Choroid plexus epithelial cell (primary cell): ENCODE measurements around the gene TLX3.

Experiments used
- DNase-seq: peaks from one replicate; pipeline ENCODE4 v3.0.0-alpha.2; 2010; ENCODE audit warnings: low read depth
- H3K4me3 ChIP-seq: 2 replicates; pipeline ENCODE4 v1.5.1; 2011; ENCODE audit warnings: low read depth, mild to moderate bottlenecking, control low read depth, low read length, moderate library complexity
- TF ChIP-seq, protein P1 (sequence below): conservative IDR thresholded peaks from 2 replicates; pipeline ENCODE4 v1.5.1; 2011; ENCODE audit warnings: low read depth, mild to moderate bottlenecking, control low read depth, inconsistent platforms, low read length, moderate library complexity

The TLX3 gene

GRCh38 chr5:171330021-171330420, 21.0 kb downstream of the TLX3 start:
- no peak for DNase-seq
- H3K4me3 ChIP-seq = no peak overlapping the region
- TF ChIP-seq, protein P1, sequence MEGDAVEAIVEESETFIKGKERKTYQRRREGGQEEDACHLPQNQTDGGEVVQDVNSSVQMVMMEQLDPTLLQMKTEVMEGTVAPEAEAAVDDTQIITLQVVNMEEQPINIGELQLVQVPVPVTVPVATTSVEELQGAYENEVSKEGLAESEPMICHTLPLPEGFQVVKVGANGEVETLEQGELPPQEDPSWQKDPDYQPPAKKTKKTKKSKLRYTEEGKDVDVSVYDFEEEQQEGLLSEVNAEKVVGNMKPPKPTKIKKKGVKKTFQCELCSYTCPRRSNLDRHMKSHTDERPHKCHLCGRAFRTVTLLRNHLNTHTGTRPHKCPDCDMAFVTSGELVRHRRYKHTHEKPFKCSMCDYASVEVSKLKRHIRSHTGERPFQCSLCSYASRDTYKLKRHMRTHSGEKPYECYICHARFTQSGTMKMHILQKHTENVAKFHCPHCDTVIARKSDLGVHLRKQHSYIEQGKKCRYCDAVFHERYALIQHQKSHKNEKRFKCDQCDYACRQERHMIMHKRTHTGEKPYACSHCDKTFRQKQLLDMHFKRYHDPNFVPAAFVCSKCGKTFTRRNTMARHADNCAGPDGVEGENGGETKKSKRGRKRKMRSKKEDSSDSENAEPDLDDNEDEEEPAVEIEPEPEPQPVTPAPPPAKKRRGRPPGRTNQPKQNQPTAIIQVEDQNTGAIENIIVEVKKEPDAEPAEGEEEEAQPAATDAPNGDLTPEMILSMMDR = no peak

GRCh38 chr5:171335616-171336015, 26.6 kb downstream of the TLX3 start:
- H3K4me3 ChIP-seq = no peak overlapping the region
- TF ChIP-seq, protein P1 = no peak
- no peak for DNase-seq

DNA sequence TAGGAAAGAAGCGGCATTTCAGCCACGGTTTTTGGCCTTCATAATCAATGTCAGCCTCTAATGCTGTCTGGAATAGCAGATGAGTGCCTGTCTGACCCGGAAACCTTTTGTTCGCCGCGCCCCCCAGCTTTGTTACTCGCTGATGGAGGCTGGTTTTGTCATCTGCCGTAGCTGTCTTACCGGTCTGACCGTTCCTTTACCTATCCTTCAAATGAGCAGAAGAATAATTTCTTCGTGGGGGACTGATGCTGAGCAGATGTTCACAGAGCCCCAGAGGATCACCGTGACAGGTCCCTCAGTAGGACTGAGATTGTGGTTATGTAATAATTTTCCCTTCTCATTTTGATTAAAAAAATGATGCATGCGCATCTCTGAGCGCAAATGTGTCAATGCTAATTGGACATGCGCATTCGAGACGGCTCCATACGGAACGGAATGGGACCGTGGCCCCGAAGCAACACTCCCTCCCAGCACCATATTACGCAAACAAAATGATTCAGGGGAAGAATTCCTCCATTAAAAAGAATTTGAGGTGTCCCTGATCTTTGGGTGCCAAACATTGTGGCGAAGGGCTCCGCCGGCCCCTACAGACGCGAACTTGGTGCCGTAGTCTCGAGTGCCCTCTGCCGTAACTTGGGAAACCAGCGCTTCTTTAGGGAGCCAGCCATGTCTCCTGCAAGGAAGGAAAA, 27.6 kb downstream of the TLX3 start:
- H3K4me3 ChIP-seq = peak overlapping the region; percentile 62
- DNase-seq = peak; percentile 79
- TF ChIP-seq, protein P1 = peak; percentile 85

- H3K4me3 ChIP-seq = peak overlapping the region; percentile 62
- TF ChIP-seq, protein P1 = no peak
- no peak for DNase-seq
Measured at GRCh38 chr5:171337210-171337569, 28.1 kb downstream of the TLX3 start.

GRCh38 chr5:171340042-171340441, 31.0 kb downstream of the TLX3 start:
- TF ChIP-seq, protein P1 = no peak
- no peak overlapping the region for H3K4me3 ChIP-seq
- DNase-seq = no peak

- TF ChIP-seq, protein P1 = no peak
- DNase-seq = no peak
- no peak overlapping the region for H3K4me3 ChIP-seq
Measured at GRCh38 chr5:171340491-171340890, 31.4 kb downstream of the TLX3 start.

GRCh38 chr5:171342362-171343111, 33.5 kb downstream of the TLX3 start:
- peak; percentile 84 for DNase-seq
- TF ChIP-seq, protein P1 = peak; percentile 82
- no peak overlapping the region for H3K4me3 ChIP-seq
